GM12878 (cell line): Measurements from ENCODE around the gene LRRC70.

Source experiments
- EZH2 ChIP-seq: IDR thresholded peaks from 2 replicates; pipeline ENCODE4 v1.6.1; 2012; ENCODE audit warnings: low read depth, mild to moderate bottlenecking, control low read depth, inconsistent platforms, low read length, borderline replicate concordance; ENCODE audit not compliant: control insufficient read depth
- FOXM1 ChIP-seq: IDR thresholded peaks from 2 replicates; pipeline ENCODE4 v1.6.1; 2012; ENCODE audit warnings: low read depth, mild to moderate bottlenecking, inconsistent platforms, low read length, moderate library complexity
- SP1 ChIP-seq: IDR thresholded peaks from one replicate; pipeline ENCODE4 v1.6.1; 2011; ENCODE audit warnings: low read depth, low read length
- SPI1 ChIP-seq: IDR thresholded peaks from 2 replicates; pipeline ENCODE4 v1.6.1; 2011; ENCODE audit warnings: low read depth, mild to moderate bottlenecking, low read length, moderate library complexity, borderline replicate concordance; ENCODE audit not compliant: insufficient read depth
- TAF1 ChIP-seq: IDR thresholded peaks from 2 replicates; pipeline ENCODE4 v1.6.1; 2011; ENCODE audit warnings: mild to moderate bottlenecking, low read depth, low read length, borderline replicate concordance
- TF ChIP-seq, protein P1 (sequence below), 3 experiments: IDR thresholded peaks in 2 of 3; conservative IDR thresholded peaks in 1 of 3; 2 replicates each; pipeline ENCODE4 v1.5.1; 2011; ENCODE audit warnings: low read depth in 3 of 3, low read length in 3 of 3, mild to moderate bottlenecking in 3 of 3, control low read depth in 2 of 3, moderate library complexity in 2 of 3, inconsistent platforms in 1 of 3, mixed read lengths in 1 of 3; ENCODE audit not compliant: control insufficient read depth in 2 of 3, insufficient read depth in 1 of 3; ENCODE audit errors: extremely low read depth in 1 of 3
- TF ChIP-seq, protein P2 (sequence below): IDR thresholded peaks from 2 replicates; pipeline ENCODE4 v1.6.1; 2012; ENCODE audit warnings: low read depth, low read length, improper control_type of control experiment

GRCh38 chr5:62561896-62562295 is 16.7 kb upstream of the LRRC70 start:
- TF ChIP-seq SPI1 (no peak), SP1 (no peak), FOXM1 (no peak), EZH2 (no peak), TAF1 (no peak)
- TF ChIP-seq, protein P1, sequence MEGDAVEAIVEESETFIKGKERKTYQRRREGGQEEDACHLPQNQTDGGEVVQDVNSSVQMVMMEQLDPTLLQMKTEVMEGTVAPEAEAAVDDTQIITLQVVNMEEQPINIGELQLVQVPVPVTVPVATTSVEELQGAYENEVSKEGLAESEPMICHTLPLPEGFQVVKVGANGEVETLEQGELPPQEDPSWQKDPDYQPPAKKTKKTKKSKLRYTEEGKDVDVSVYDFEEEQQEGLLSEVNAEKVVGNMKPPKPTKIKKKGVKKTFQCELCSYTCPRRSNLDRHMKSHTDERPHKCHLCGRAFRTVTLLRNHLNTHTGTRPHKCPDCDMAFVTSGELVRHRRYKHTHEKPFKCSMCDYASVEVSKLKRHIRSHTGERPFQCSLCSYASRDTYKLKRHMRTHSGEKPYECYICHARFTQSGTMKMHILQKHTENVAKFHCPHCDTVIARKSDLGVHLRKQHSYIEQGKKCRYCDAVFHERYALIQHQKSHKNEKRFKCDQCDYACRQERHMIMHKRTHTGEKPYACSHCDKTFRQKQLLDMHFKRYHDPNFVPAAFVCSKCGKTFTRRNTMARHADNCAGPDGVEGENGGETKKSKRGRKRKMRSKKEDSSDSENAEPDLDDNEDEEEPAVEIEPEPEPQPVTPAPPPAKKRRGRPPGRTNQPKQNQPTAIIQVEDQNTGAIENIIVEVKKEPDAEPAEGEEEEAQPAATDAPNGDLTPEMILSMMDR (IDR thresholded peaks at IDR 0.05 in 2 of 3, conservative IDR thresholded peaks at IDR 0.05 in 1 of 3; ENCODE audit: control insufficient read depth in 2 of 3, extremely low read depth in 1 of 3, insufficient read depth in 1 of 3, low read depth in 3 of 3, low read length in 3 of 3), result no peak
- TF ChIP-seq, protein P2, sequence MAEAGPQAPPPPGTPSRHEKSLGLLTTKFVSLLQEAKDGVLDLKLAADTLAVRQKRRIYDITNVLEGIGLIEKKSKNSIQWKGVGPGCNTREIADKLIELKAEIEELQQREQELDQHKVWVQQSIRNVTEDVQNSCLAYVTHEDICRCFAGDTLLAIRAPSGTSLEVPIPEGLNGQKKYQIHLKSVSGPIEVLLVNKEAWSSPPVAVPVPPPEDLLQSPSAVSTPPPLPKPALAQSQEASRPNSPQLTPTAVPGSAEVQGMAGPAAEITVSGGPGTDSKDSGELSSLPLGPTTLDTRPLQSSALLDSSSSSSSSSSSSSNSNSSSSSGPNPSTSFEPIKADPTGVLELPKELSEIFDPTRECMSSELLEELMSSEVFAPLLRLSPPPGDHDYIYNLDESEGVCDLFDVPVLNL, result no peak
